K562 (cell line): ENCODE measurements around the gene UFC1.

Experiments
- CBX8 ChIP-seq: fragments of 200-600 bp; sonication (generic); IDR thresholded peaks from 2 replicates; pipeline ENCODE4 v1.6.1; 2012; ENCODE audit warnings: borderline replicate concordance, mixed run types, low read depth, mild to moderate bottlenecking, moderate library complexity, mixed read lengths, low read length, control low read depth, inconsistent platforms; ENCODE audit not compliant: poor library complexity, severe bottlenecking; ENCODE audit errors: extremely low read depth
- CREB1 ChIP-seq, 2 experiments: sonication (generic) in 1 of 2; formaldehyde crosslinking in 1 of 2; IDR thresholded peaks; 2 replicates each; pipeline versions ENCODE4 v1.6.1 to v1.8.0; 2012 to 2022; ENCODE audit warnings: inconsistent platforms in 1 of 2, mild to moderate bottlenecking in 1 of 2, missing genetic modification reagents in 1 of 2, moderate library complexity in 1 of 2
- CTCF ChIP-seq, 3 experiments: IDR thresholded peaks in 2 of 3; conservative IDR thresholded peaks in 1 of 3; 2 replicates each; pipeline ENCODE4 v1.5.1; 2011 to 2012; ENCODE audit warnings: low read length in 3 of 3, mild to moderate bottlenecking in 3 of 3, control low read depth in 2 of 3, improper control_type of control experiment in 1 of 3, inconsistent platforms in 1 of 3, low read depth in 1 of 3, mixed read lengths in 1 of 3, moderate library complexity in 1 of 3; ENCODE audit not compliant: insufficient read depth in 2 of 3
- EP300 ChIP-seq: IDR thresholded peaks from 2 replicates; pipeline ENCODE4 v1.6.1; 2012; ENCODE audit warnings: low read length, improper control_type of control experiment
- FOXJ3 ChIP-seq: sonication (generic); formaldehyde crosslinking; IDR thresholded peaks from 2 replicates; pipeline ENCODE4 v1.4.0; 2020; ENCODE audit warnings: mild to moderate bottlenecking, missing genetic modification reagents
- KAT7 ChIP-seq: sonication (generic); formaldehyde crosslinking; IDR thresholded peaks from 2 replicates; pipeline ENCODE4 v1.8.0; 2022; ENCODE audit warnings: missing genetic modification reagents, mild to moderate bottlenecking, borderline replicate concordance
- KLF1 ChIP-seq: fragments of 450-650 bp; IDR thresholded peaks from 2 replicates; pipeline ENCODE4 v1.6.1; 2016; ENCODE audit warnings: missing genetic modification characterization, missing compliant biosample characterization
- MCM7 ChIP-seq, 2 experiments: fragments of 450-650 bp; IDR thresholded peaks; 2 replicates each; pipeline ENCODE4 v1.6.1; 2016 to 2018
- POLR2A ChIP-seq: fragments of 450-650 bp; conservative IDR thresholded peaks from 2 replicates; pipeline ENCODE4 v1.6.1; 2016
- POU5F1 ChIP-seq: fragments of 150-350 bp; IDR thresholded peaks from 2 replicates; pipeline ENCODE4 v1.6.1; 2014; ENCODE audit warnings: borderline replicate concordance, low read length, low read depth, mild to moderate bottlenecking; ENCODE audit not compliant: partially characterized antibody
- REST ChIP-seq, 2 experiments: fragments of 450-650 bp; formaldehyde crosslinking in 1 of 2; IDR thresholded peaks; 2 replicates each; pipeline versions ENCODE4 v1.4.0 to v1.6.1; 2014 to 2020; ENCODE audit warnings: mild to moderate bottlenecking in 2 of 2, borderline replicate concordance in 1 of 2, low read depth in 1 of 2
- ZHX1 ChIP-seq: fragments of 150-350 bp; conservative IDR thresholded peaks from 2 replicates; pipeline ENCODE4 v1.6.1; 2014; ENCODE audit warnings: low read length
- ZNF124 ChIP-seq: sonication (generic); formaldehyde crosslinking; IDR thresholded peaks from 2 replicates; pipeline ENCODE4 v1.8.1; 2022; ENCODE audit warnings: missing genetic modification reagents

- no peak for TF ChIP-seq ZHX1
- TF ChIP-seq POLR2A: peak; percentile 62; the same call in 1 of the 2 replicates
- no peak for TF ChIP-seq CTCF (IDR thresholded peaks at IDR 0.05 in 2 of 3, conservative IDR thresholded peaks at IDR 0.05 in 1 of 3; ENCODE audit: insufficient read depth in 2 of 3, low read depth in 1 of 3, low read length in 3 of 3)
- no peak for TF ChIP-seq FOXJ3 (CRISPR knock-in tag)
- 0 out of 2 replicates have a peak, but pooled peaks have one; percentile 38 for TF ChIP-seq KAT7 (CRISPR knock-in tag)
- TF ChIP-seq POU5F1: no peak
- TF ChIP-seq REST (IDR thresholded peaks at IDR 0.05; ENCODE audit: borderline replicate concordance): no peak
- TF ChIP-seq REST (CRISPR knock-in tag; IDR thresholded peaks at IDR 0.05; ENCODE audit: low read depth): no peak
- TF ChIP-seq ZNF124: no peak
- TF ChIP-seq CBX8: no peak
- TF ChIP-seq KLF1 (tag): no peak
- TF ChIP-seq CREB1 (IDR thresholded peaks at IDR 0.05): no peak
- no peak for TF ChIP-seq CREB1 (CRISPR knock-in tag; IDR thresholded peaks at IDR 0.05)
- TF ChIP-seq EP300: peak; percentile 42; the same call in 1 of the 2 replicates
- no peak for TF ChIP-seq MCM7 (IDR thresholded peaks at IDR 0.05)
Measured at GRCh38 chr1:161162052-161162451, 8.3 kb downstream of the UFC1 start.
